Fibroblast of villous mesenchyme (primary cell): ENCODE results near the gene PSD. TPM values are rescaled to one million over a fixed set of nuclear protein-coding genes. Genes with fewer than 3 reads are reported as not detected.
A peak's percentile ranks its signal among the peaks of the same experiment; 100 is the strongest.

ENCODE experiments used
- DNase-seq: peaks from one replicate; pipeline ENCODE4 v3.0.0-alpha.2; 2010; ENCODE audit warnings: low read depth
- H3K4me3 ChIP-seq: 2 replicates; pipeline ENCODE4 v1.5.1; 2011; ENCODE audit warnings: low read depth, mild to moderate bottlenecking, low read length
- total RNA-seq: library from RNA; depleted of rRNA; stranded (reverse); fragments of >200 nt; gene quantifications from 2 replicates; pipeline ENCODE4 v1.2.3, GENCODE V29; 2012
- TF ChIP-seq, protein P1 (sequence below): IDR thresholded peaks from 2 replicates; pipeline ENCODE4 v1.5.1; 2012; ENCODE audit warnings: low read depth, mild to moderate bottlenecking, low read length; ENCODE audit not compliant: insufficient read depth

Gene PSD
- total RNA-seq, 1 donor = 2.2 TPM

GRCh38 chr10:102433619-102434046, 15.0 kb upstream of the PSD start:
- no peak overlapping the region for H3K4me3 ChIP-seq
- TF ChIP-seq, protein P1, sequence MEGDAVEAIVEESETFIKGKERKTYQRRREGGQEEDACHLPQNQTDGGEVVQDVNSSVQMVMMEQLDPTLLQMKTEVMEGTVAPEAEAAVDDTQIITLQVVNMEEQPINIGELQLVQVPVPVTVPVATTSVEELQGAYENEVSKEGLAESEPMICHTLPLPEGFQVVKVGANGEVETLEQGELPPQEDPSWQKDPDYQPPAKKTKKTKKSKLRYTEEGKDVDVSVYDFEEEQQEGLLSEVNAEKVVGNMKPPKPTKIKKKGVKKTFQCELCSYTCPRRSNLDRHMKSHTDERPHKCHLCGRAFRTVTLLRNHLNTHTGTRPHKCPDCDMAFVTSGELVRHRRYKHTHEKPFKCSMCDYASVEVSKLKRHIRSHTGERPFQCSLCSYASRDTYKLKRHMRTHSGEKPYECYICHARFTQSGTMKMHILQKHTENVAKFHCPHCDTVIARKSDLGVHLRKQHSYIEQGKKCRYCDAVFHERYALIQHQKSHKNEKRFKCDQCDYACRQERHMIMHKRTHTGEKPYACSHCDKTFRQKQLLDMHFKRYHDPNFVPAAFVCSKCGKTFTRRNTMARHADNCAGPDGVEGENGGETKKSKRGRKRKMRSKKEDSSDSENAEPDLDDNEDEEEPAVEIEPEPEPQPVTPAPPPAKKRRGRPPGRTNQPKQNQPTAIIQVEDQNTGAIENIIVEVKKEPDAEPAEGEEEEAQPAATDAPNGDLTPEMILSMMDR = no peak
- no peak for DNase-seq

GRCh38 chr10:102432162-102432950, 13.8 kb upstream of the PSD start, which contains the start of gene CUEDC2:
Gene CUEDC2, minus strand, starts transcription at chr10:102432574. Its CDS starts 7,386 bp downstream, at chr10:102425188.
- peak within 1 kb of the TSS; percentile 94 for H3K4me3 ChIP-seq
- DNase-seq = peak; percentile 98
- TF ChIP-seq, protein P1 = no peak

GRCh38 chr10:102431452-102432124, 13.0 kb upstream of the PSD start:
- H3K4me3 ChIP-seq = peak overlapping the region; percentile 94
- TF ChIP-seq, protein P1 = peak; percentile 3
- DNase-seq = no peak

DNA sequence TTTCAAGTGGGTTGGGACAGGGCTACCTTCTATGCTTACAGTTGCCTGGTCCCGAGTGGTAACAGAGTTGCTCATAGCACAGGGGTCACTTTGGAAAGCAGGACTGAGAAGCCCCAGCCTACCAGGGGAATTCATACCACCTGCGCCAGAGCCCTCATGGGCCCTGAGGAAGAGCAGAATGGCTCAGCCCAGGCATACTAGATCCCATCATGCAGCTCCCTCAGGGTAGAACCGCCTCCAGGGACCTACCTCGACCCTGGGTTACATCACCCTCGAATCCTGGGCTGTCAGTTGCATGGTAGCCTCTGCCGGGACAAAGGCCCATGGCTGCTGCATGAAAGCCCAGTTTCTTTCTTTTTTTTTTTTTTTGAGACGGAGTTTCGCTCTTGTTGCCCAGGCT, 10.9 kb upstream of the PSD start:
- TF ChIP-seq, protein P1 = no peak
- no peak overlapping the region for H3K4me3 ChIP-seq
- no peak for DNase-seq

GRCh38 chr10:102426803-102427287, 8.3 kb upstream of the PSD start:
- no peak overlapping the region for H3K4me3 ChIP-seq
- DNase-seq = no peak
- TF ChIP-seq, protein P1 = no peak

DNA sequence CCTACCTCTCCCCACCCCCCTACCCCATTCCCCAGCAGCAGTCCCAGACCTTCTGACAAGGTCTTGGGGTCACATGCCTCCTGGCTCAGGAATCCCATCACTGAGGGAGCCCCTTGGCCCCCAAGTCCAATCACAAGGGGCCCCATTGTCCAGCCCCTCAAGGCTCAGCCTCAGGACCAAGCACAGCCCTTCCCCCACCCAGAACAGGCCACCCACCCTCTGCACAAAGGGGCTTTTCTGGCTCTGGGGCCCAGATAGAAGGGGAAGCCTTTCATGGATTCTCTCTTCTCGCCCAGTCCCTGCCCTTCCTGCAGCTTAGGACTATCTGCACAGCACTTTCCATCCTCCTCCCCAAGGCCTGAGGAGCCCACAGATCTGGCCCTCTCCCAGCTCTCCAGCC, 6.9 kb upstream of the PSD start:
- DNase-seq = no peak
- no peak overlapping the region for H3K4me3 ChIP-seq
- TF ChIP-seq, protein P1 = no peak
